Liver (tissue), 9 donors: ENCODE results near the gene C19orf47. TPM values are rescaled to one million over a fixed set of nuclear protein-coding genes. Genes with fewer than 3 reads are reported as not detected.

Source experiments
- DNase-seq: peaks from one replicate; pipeline ENCODE4 v3.0.0-alpha.2; 2017; ENCODE audit warnings: low spot score
- H3K27ac ChIP-seq, 2 donors: one replicate each; pipeline ENCODE4 v1.7.0; 2013; ENCODE audit warnings: inconsistent platforms in 2 of 2, low read length in 2 of 2, control low read depth in 1 of 2, low read depth in 1 of 2, mild to moderate bottlenecking in 1 of 2
- H3K27me3 ChIP-seq, 4 donors: one replicate each; pipeline versions ENCODE4 v1.6.1 to v1.7.0; 2013; ENCODE audit warnings: low read length in 3 of 4, inconsistent platforms in 1 of 4, mild to moderate bottlenecking in 1 of 4, moderate library complexity in 1 of 4; ENCODE audit not compliant: control insufficient read depth in 4 of 4, insufficient read depth in 4 of 4
- H3K36me3 ChIP-seq, 4 donors: one replicate each; pipeline versions ENCODE4 v1.6.1 to v1.7.0; 2013; ENCODE audit warnings: low read length in 3 of 4, mild to moderate bottlenecking in 3 of 4, low read depth in 1 of 4, moderate library complexity in 1 of 4; ENCODE audit not compliant: control insufficient read depth in 4 of 4, insufficient read depth in 3 of 4
- H3K4me1 ChIP-seq, 4 donors: one replicate each; pipeline versions ENCODE4 v1.6.1 to v1.7.0; 2013; ENCODE audit warnings: low read length in 3 of 4, mild to moderate bottlenecking in 3 of 4, moderate library complexity in 1 of 4; ENCODE audit not compliant: control insufficient read depth in 4 of 4, insufficient read depth in 4 of 4
- H3K4me3 ChIP-seq, 3 donors: one replicate each; pipeline versions ENCODE4 v1.6.1 to v1.7.0; 2013; ENCODE audit warnings: low read length in 3 of 3, control low read depth in 1 of 3, low read depth in 1 of 3, mild to moderate bottlenecking in 1 of 3
- H3K9ac ChIP-seq, 2 donors: one replicate each; pipeline ENCODE4 v1.7.0; 2013; ENCODE audit warnings: low read length in 2 of 2, mild to moderate bottlenecking in 2 of 2, moderate library complexity in 2 of 2, control low read depth in 1 of 2, low read depth in 1 of 2
- H3K9me3 ChIP-seq, 4 donors: one replicate each; pipeline versions ENCODE4 v1.6.1 to v1.7.0; 2013; ENCODE audit warnings: low read length in 3 of 4; ENCODE audit not compliant: control insufficient read depth in 4 of 4
- ATF3 ChIP-seq: IDR thresholded peaks from 2 replicates; pipeline ENCODE4 v1.6.1; 2016; ENCODE audit warnings: antibody characterized with exemption
- EGR1 ChIP-seq, 2 donors: IDR thresholded peaks; 2 replicates each; pipeline ENCODE4 v1.6.1; 2016 to 2018; ENCODE audit warnings: antibody characterized with exemption in 2 of 2, low read depth in 2 of 2
- FOXA1 ChIP-seq: IDR thresholded peaks from 2 replicates; pipeline ENCODE4 v1.6.1; 2016; ENCODE audit warnings: antibody characterized with exemption
- FOXA2 ChIP-seq: IDR thresholded peaks from 2 replicates; pipeline ENCODE4 v1.6.1; 2016; ENCODE audit warnings: antibody characterized with exemption
- GABPA ChIP-seq, 2 donors: IDR thresholded peaks in 1 of 2; conservative IDR thresholded peaks in 1 of 2; 2 replicates each; pipeline ENCODE4 v1.6.1; 2016; ENCODE audit warnings: antibody characterized with exemption in 2 of 2, mild to moderate bottlenecking in 1 of 2, moderate library complexity in 1 of 2
- HNF4A ChIP-seq, 2 donors: conservative IDR thresholded peaks; 2 replicates each; pipeline ENCODE4 v1.6.1; 2016; ENCODE audit warnings: antibody characterized with exemption in 2 of 2, mild to moderate bottlenecking in 2 of 2
- HNF4G ChIP-seq: IDR thresholded peaks from 2 replicates; pipeline ENCODE4 v1.6.1; 2016; ENCODE audit warnings: antibody characterized with exemption
- JUND ChIP-seq, 2 donors: IDR thresholded peaks; 2 replicates each; pipeline ENCODE4 v1.6.1; 2016; ENCODE audit warnings: antibody characterized with exemption in 2 of 2
- MAX ChIP-seq: IDR thresholded peaks from 2 replicates; pipeline ENCODE4 v1.6.1; 2016; ENCODE audit warnings: antibody characterized with exemption
- NR2F2 ChIP-seq: IDR thresholded peaks from 2 replicates; pipeline ENCODE4 v1.6.1; 2016; ENCODE audit warnings: antibody characterized with exemption
- RAD21 ChIP-seq, 2 donors: IDR thresholded peaks; 2 replicates each; pipeline ENCODE4 v1.6.1; 2016; ENCODE audit warnings: antibody characterized with exemption in 2 of 2, mild to moderate bottlenecking in 2 of 2
- REST ChIP-seq: IDR thresholded peaks from 2 replicates; pipeline ENCODE4 v1.6.1; 2016; ENCODE audit warnings: antibody characterized with exemption, mild to moderate bottlenecking
- RXRA ChIP-seq, 2 donors: IDR thresholded peaks; 2 replicates each; pipeline ENCODE4 v1.6.1; 2017 to 2018; ENCODE audit warnings: antibody characterized with exemption in 2 of 2, mild to moderate bottlenecking in 1 of 2
- SP1 ChIP-seq: IDR thresholded peaks from 2 replicates; pipeline ENCODE4 v1.6.1; 2018; ENCODE audit warnings: antibody characterized with exemption, mild to moderate bottlenecking
- TAF1 ChIP-seq: conservative IDR thresholded peaks from 2 replicates; pipeline ENCODE4 v1.6.1; 2016; ENCODE audit warnings: antibody characterized with exemption, mild to moderate bottlenecking
- YY1 ChIP-seq: IDR thresholded peaks from 2 replicates; pipeline ENCODE4 v1.6.1; 2016; ENCODE audit warnings: antibody characterized with exemption, mild to moderate bottlenecking
- ZBTB33 ChIP-seq: IDR thresholded peaks from 2 replicates; pipeline ENCODE4 v1.6.1; 2016; ENCODE audit warnings: antibody characterized with exemption
- WGBS: extraction: QIAGEN DNeasy Blood & Tissue Kit; methylation state at CpG from one replicate; pipeline ENCODE4 v1.1.7; 2013; 5-methylcytosine and 5-hydroxymethylcytosine counted together
- polyA plus RNA-seq, 2 donors: library from polyadenylated mRNA; stranded (reverse) in 1 of 2; unstranded in 1 of 2; fragments of 200-250 nt in 1 of 2; fragments of >200 nt in 1 of 2; fragmentation: Nextera tagmentation in 1 of 2; extraction: Ambion mirVana in 1 of 2; gene quantifications; one replicate each; pipeline versions ENCODE4 v1.2.1 to v1.2.3, GENCODE V29; 2013 to 2015
- total RNA-seq, 2 donors: library from RNA; depleted of rRNA; stranded (reverse); fragments of >200 nt; gene quantifications; one replicate each; pipeline ENCODE4 v1.2.3, GENCODE V29; 2014
- donor health status: healthy.
- donor health status: healthy.
- donor health status: healthy.
- donor health status: healthy.
- donor health status: healthy.

C19orf47 gene
- total and polyA plus RNA-seq, 4 donors = 3.9 to 6.0 (median 5.0) TPM

- no peak overlapping the region for H3K4me3 ChIP-seq
- no peaks in the 10 kb centered on the region for H3K27me3 ChIP-seq
- WGBS = 92% methylated on average over 6 of the region's 6 CpGs
- no peak for TF ChIP-seq HNF4G
- no peak for TF ChIP-seq GABPA (IDR thresholded peaks at IDR 0.05 in 1 of 2, conservative IDR thresholded peaks at IDR 0.05 in 1 of 2)
- TF ChIP-seq HNF4A (conservative IDR thresholded peaks at IDR 0.05) = no peak
- TF ChIP-seq FOXA1 = no peak
- TF ChIP-seq SP1 = no peak
- TF ChIP-seq RAD21 (IDR thresholded peaks at IDR 0.05) = no peak
- TF ChIP-seq EGR1 (IDR thresholded peaks at IDR 0.05; ENCODE audit: low read depth in 2 of 2) = no peak
- TF ChIP-seq YY1 = no peak
- no peak for TF ChIP-seq RXRA (IDR thresholded peaks at IDR 0.05)
- no peak for TF ChIP-seq TAF1
- no peak for TF ChIP-seq ZBTB33
- no peak for TF ChIP-seq NR2F2
- no peak for TF ChIP-seq MAX
- no peak for TF ChIP-seq FOXA2
- no peak for TF ChIP-seq JUND (IDR thresholded peaks at IDR 0.05)
- no peak for TF ChIP-seq ATF3
- no peak overlapping the region for H3K9ac ChIP-seq
- no peak for DNase-seq
- H3K36me3 ChIP-seq = no peaks in the 10 kb centered on the region
- H3K9me3 ChIP-seq = no peaks in the 10 kb centered on the region
- H3K27ac ChIP-seq = no peak overlapping the region
- H3K4me1 ChIP-seq = peaks cover 0 to 12% (median 3%) of the 10 kb centered on the region in 4 donors
Measured at GRCh38 chr19:40302224-40303011, 45.8 kb downstream of the C19orf47 start.

GRCh38 chr19:40300668-40301067, 47.5 kb downstream of the C19orf47 start:
- H3K9ac ChIP-seq = no peak overlapping the region
- no peak overlapping the region for H3K4me3 ChIP-seq
- peaks cover 0 to 12% (median 3%) of the 10 kb centered on the region in 4 donors for H3K4me1 ChIP-seq
- H3K9me3 ChIP-seq = no peaks in the 10 kb centered on the region
- TF ChIP-seq REST (no peak), RXRA (IDR thresholded peaks at IDR 0.05) (no peak), GABPA (IDR thresholded peaks at IDR 0.05 in 1 of 2, conservative IDR thresholded peaks at IDR 0.05 in 1 of 2) (no peak), MAX (no peak), HNF4G (no peak), FOXA1 (no peak)
- no peaks in the 10 kb centered on the region for H3K27me3 ChIP-seq
- WGBS = 92% methylated on average over 4 of the region's 4 CpGs
- no peak overlapping the region for H3K27ac ChIP-seq
- H3K36me3 ChIP-seq = no peaks in the 10 kb centered on the region
- no peak for DNase-seq
